ENCODE results near the gene RICTOR.

GRCh38 chr5:39117401-39117800, 43.2 kb upstream of the RICTOR start:
- TF ChIP-seq, protein P1, sequence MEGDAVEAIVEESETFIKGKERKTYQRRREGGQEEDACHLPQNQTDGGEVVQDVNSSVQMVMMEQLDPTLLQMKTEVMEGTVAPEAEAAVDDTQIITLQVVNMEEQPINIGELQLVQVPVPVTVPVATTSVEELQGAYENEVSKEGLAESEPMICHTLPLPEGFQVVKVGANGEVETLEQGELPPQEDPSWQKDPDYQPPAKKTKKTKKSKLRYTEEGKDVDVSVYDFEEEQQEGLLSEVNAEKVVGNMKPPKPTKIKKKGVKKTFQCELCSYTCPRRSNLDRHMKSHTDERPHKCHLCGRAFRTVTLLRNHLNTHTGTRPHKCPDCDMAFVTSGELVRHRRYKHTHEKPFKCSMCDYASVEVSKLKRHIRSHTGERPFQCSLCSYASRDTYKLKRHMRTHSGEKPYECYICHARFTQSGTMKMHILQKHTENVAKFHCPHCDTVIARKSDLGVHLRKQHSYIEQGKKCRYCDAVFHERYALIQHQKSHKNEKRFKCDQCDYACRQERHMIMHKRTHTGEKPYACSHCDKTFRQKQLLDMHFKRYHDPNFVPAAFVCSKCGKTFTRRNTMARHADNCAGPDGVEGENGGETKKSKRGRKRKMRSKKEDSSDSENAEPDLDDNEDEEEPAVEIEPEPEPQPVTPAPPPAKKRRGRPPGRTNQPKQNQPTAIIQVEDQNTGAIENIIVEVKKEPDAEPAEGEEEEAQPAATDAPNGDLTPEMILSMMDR (IDR thresholded peaks at IDR 0.05; ENCODE audit: insufficient read depth, low read length, poor library complexity, severe bottlenecking), result no peak
- no peak for TF ChIP-seq EZH2phosphoT487 (conservative IDR thresholded peaks at IDR 0.05; ENCODE audit: low read length)

Measured in SU-DHL-6 (cell line).